ENCODE measurements around the gene GRAMD4. TPM values are rescaled to one million over a fixed set of nuclear protein-coding genes. Genes with fewer than 3 reads are reported as not detected.

Gene GRAMD4
- polyA plus RNA-seq, 2 of the 4 experiments (the other 2 are of a cell fraction): 7.7 to 13.1 TPM

GRCh38 chr22:46696614-46697013 lies 76.4 kb downstream of the GRAMD4 start:
- Histone ChIP-seq H3K4me1 (no peaks in the 10 kb centered on the region), H3K27ac (no peak overlapping the region), H3K4me3 (no peak overlapping the region), H3K9me3 (no peaks in the 10 kb centered on the region), H3K4me2 (no peak overlapping the region)
- no peak for DNase-seq (ENCODE audit: low read depth in 1 of 2, low spot score in 1 of 2)
- no peak for ATAC-seq
- TF ChIP-seq ZC3H11A (IDR thresholded peaks at IDR 0.05) (no peak), BHLHE40 (IDR thresholded peaks at IDR 0.05; ENCODE audit: low read depth, low read length) (no peak), RCOR1 (IDR thresholded peaks at IDR 0.05; ENCODE audit: low read depth, low read length) (no peak), BCL3 (IDR thresholded peaks at IDR 0.05) (no peak), RARB (CRISPR knock-in tag; IDR thresholded peaks at IDR 0.05) (no peak), PBX3 (IDR thresholded peaks at IDR 0.05) (no peak), MAX (IDR thresholded peaks at IDR 0.05) (no peak)
- CTCF ChIA-PET: interaction anchor here (0.7 to 1.0 kb wide), 2 partner anchors 15 to 139 kb away, joined by 3 read pairs; no protein-coding TSS in a partner anchor
- POLR2A ChIA-PET: no interaction called here
- WGBS (ENCODE audit: missing lambda C conversion rate): 97% methylated on average over 8 of the region's 10 CpGs
- no peak for FAIRE-seq

- H3K4me2 ChIP-seq: no peak overlapping the region
- WGBS (ENCODE audit: missing lambda C conversion rate): 91% methylated on average over 21 of the region's 24 CpGs
- no peaks in the 10 kb centered on the region for H3K4me1 ChIP-seq
- ChIA-PET CTCF (interaction anchor here (0.6 kb wide), 1 partner anchor 9 kb away, joined by 4 read pairs; no protein-coding TSS in a partner anchor), POLR2A (no interaction called here)
- FAIRE-seq (no peak), ATAC-seq (no peak), DNase-seq (ENCODE audit: low read depth in 1 of 2, low spot score in 1 of 2) (no peak)
- TF ChIP-seq POLR2AphosphoS2 (conservative IDR thresholded peaks at IDR 0.05; ENCODE audit: low read length): no peak
- no peak for TF ChIP-seq PBX3 (IDR thresholded peaks at IDR 0.05)
- TF ChIP-seq USF2 (IDR thresholded peaks at IDR 0.05): no peak
- TF ChIP-seq MAFK (IDR thresholded peaks at IDR 0.05; ENCODE audit: partially characterized antibody): no peak
- TF ChIP-seq TFCP2L1 (CRISPR knock-in tag; IDR thresholded peaks at IDR 0.05): no peak
- no peak for TF ChIP-seq KDM5A (IDR thresholded peaks at IDR 0.05)
- no peak for TF ChIP-seq REST (IDR thresholded peaks at IDR 0.05)
- no peak for TF ChIP-seq SREBF2 (IDR thresholded peaks at IDR 0.05)
- no peak for TF ChIP-seq NR3C1 (IDR thresholded peaks at IDR 0.05)
- no peak for TF ChIP-seq GATA3 (IDR thresholded peaks at IDR 0.05; ENCODE audit: borderline replicate concordance)
- no peaks in the 10 kb centered on the region for H3K9me3 ChIP-seq
- no peak overlapping the region for H3K4me3 ChIP-seq
- H3K27ac ChIP-seq: no peak overlapping the region
Measured at GRCh38 chr22:46697811-46698515, 77.8 kb downstream of the GRAMD4 start.
